Measurements from ENCODE around the gene KCNIP2. TPM values are rescaled to one million over a fixed set of nuclear protein-coding genes. Genes with fewer than 3 reads are reported as not detected.

KCNIP2 gene
- total RNA-seq, 1 donor from 2014 or later: 7.1 TPM

- no peak overlapping the region for H3K27ac Mint-ChIP-seq
- POLR2A ChIA-PET: interaction anchor here (0.6 kb wide), 1 partner anchor 258 kb away, joined by 4 read pairs; no protein-coding TSS in a partner anchor
- peaks cover 21% of the 10 kb centered on the region for H3K4me1 Mint-ChIP-seq
Measured at GRCh38 chr10:101880232-101880573, 36.6 kb upstream of the KCNIP2 start.

GRCh38 chr10:101879456-101880231 is 36.0 kb upstream of the KCNIP2 start:
- no peak for TF ChIP-seq CTCF (IDR thresholded peaks at IDR 0.05)
- intact Hi-C loops (cut with micrococcal nuclease): no loop called here
- H3K27me3 Mint-ChIP-seq: no peaks in the 10 kb centered on the region
- H3K27ac Mint-ChIP-seq: no peak overlapping the region
- ATAC-seq (ENCODE audit: low read depth) (no peak), DNase-seq (no peak)
- H3K9me3 Mint-ChIP-seq: no peaks in the 10 kb centered on the region
- no peak overlapping the region for H3K4me3 Mint-ChIP-seq
- ChIA-PET CTCF (interaction anchor here (1.4 to 1.7 kb wide), 3 partner anchors 10 to 130 kb away, joined by 5 to 8 read pairs (median 5); no protein-coding TSS in a partner anchor), POLR2A (interaction anchor here (0.6 to 1.3 kb wide), 2 partner anchors 9 to 177 kb away, joined by 3 to 6 read pairs; partner anchors contain the start of gene ARMH3)
- H3K36me3 Mint-ChIP-seq (ENCODE audit: low read depth): peaks cover 21% of the 10 kb centered on the region
- H3K4me1 Mint-ChIP-seq: peaks cover 27% of the 10 kb centered on the region

More at GRCh38 chr10:101880232-101880573, 36.6 kb upstream of the KCNIP2 start:
- Mint-ChIP-seq H3K4me3 (no peak overlapping the region), H3K36me3 (ENCODE audit: low read depth) (peaks cover 23% of the 10 kb centered on the region), H3K27me3 (no peaks in the 10 kb centered on the region), H3K9me3 (no peaks in the 10 kb centered on the region)
- DNase-seq: no peak
- no peak for TF ChIP-seq CTCF (IDR thresholded peaks at IDR 0.05)
- CTCF ChIA-PET: interaction anchor here (0.7 to 1.7 kb wide), 4 partner anchors 10 to 129 kb away, joined by 4 to 8 read pairs (median 5); no protein-coding TSS in a partner anchor
- ATAC-seq (ENCODE audit: low read depth): no peak
- intact Hi-C loops (cut with micrococcal nuclease): no loop called here

- intact Hi-C loops (cut with micrococcal nuclease): no loop called here
- POLR2A ChIA-PET: interaction anchor here (1.3 kb wide), 1 partner anchor 9 kb away, joined by 6 read pairs; no protein-coding TSS in a partner anchor
- Mint-ChIP-seq H3K36me3 (ENCODE audit: low read depth) (peaks cover 18% of the 10 kb centered on the region), H3K27ac (no peak overlapping the region), H3K4me3 (no peak overlapping the region), H3K4me1 (peaks cover 31% of the 10 kb centered on the region), H3K9me3 (no peaks in the 10 kb centered on the region), H3K27me3 (no peaks in the 10 kb centered on the region)
- ATAC-seq (ENCODE audit: low read depth) (no peak), DNase-seq (no peak)
- TF ChIP-seq CTCF (IDR thresholded peaks at IDR 0.05): no peak
- CTCF ChIA-PET: interaction anchor here (0.6 to 1.5 kb wide), 3 partner anchors 38 to 131 kb away, joined by 3 to 8 read pairs (median 3); no protein-coding TSS in a partner anchor
Measured at GRCh38 chr10:101878869-101879268, 35.3 kb upstream of the KCNIP2 start.

- DNase-seq: no peak
- Mint-ChIP-seq H3K4me1 (peaks cover 23% of the 10 kb centered on the region), H3K36me3 (ENCODE audit: low read depth) (peaks cover 25% of the 10 kb centered on the region), H3K27me3 (no peaks in the 10 kb centered on the region), H3K9me3 (no peaks in the 10 kb centered on the region), H3K4me3 (no peak overlapping the region), H3K27ac (peak overlapping the region; percentile 10)
- ATAC-seq (ENCODE audit: low read depth): peak; percentile 60
- TF ChIP-seq CTCF (IDR thresholded peaks at IDR 0.05): no peak
- CTCF ChIA-PET: interaction anchor here (1.1 to 2.5 kb wide), 3 partner anchors 13 to 134 kb away, joined by 4 to 17 read pairs (median 5); no protein-coding TSS in a partner anchor
- POLR2A ChIA-PET: interaction anchor here (0.7 to 1.0 kb wide), 3 partner anchors 16 to 991 kb away, joined by 3 to 10 read pairs (median 3); no protein-coding TSS in a partner anchor
- intact Hi-C loops (cut with micrococcal nuclease): no loop called here
Measured at GRCh38 chr10:101875068-101875688, 31.6 kb upstream of the KCNIP2 start.

- Mint-ChIP-seq H3K27ac (no peak overlapping the region), H3K4me1 (peaks cover 23% of the 10 kb centered on the region), H3K36me3 (ENCODE audit: low read depth) (peaks cover 22% of the 10 kb centered on the region), H3K27me3 (no peaks in the 10 kb centered on the region), H3K9me3 (no peaks in the 10 kb centered on the region), H3K4me3 (no peak overlapping the region)
- intact Hi-C loops (cut with micrococcal nuclease): no loop called here
- DNase-seq (no peak), ATAC-seq (ENCODE audit: low read depth) (no peak)
- TF ChIP-seq CTCF (IDR thresholded peaks at IDR 0.05): no peak
- POLR2A ChIA-PET: interaction anchor here (0.6 to 1.0 kb wide), 2 partner anchors 134 to 135 kb away, joined by 3 to 4 read pairs; no protein-coding TSS in a partner anchor
- CTCF ChIA-PET: interaction anchor here (1.9 to 2.5 kb wide), 2 partner anchors 14 to 135 kb away, joined by 5 to 17 read pairs; no protein-coding TSS in a partner anchor
Measured at GRCh38 chr10:101874252-101874651, 30.7 kb upstream of the KCNIP2 start.
